ENCODE data around the gene FAM174B.

The FAM174B gene

DNA sequence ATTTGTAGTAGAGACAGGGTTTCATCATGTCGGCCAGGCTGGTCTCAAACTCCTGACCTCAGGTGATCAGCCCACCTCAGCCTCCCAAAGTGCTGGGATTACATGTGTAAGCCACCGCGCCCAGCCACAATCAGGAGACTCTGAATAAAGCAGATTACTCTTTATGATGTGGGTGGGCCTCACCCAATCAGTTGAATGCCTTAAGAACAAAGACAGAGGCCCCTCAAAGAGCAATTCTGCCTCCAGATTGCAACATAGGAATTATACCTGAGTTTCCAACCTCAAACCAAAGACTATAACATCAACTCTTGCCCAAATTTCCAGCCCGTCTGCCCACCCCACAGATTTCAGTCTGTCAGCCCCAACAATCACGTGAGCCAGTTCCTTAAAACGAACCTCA lies 18.8 kb upstream of the FAM174B start:
- H3K4me3 ChIP-seq (ENCODE audit: control insufficient read depth, low read depth, low read length), result no peak overlapping the region
- TF ChIP-seq, protein P1, sequence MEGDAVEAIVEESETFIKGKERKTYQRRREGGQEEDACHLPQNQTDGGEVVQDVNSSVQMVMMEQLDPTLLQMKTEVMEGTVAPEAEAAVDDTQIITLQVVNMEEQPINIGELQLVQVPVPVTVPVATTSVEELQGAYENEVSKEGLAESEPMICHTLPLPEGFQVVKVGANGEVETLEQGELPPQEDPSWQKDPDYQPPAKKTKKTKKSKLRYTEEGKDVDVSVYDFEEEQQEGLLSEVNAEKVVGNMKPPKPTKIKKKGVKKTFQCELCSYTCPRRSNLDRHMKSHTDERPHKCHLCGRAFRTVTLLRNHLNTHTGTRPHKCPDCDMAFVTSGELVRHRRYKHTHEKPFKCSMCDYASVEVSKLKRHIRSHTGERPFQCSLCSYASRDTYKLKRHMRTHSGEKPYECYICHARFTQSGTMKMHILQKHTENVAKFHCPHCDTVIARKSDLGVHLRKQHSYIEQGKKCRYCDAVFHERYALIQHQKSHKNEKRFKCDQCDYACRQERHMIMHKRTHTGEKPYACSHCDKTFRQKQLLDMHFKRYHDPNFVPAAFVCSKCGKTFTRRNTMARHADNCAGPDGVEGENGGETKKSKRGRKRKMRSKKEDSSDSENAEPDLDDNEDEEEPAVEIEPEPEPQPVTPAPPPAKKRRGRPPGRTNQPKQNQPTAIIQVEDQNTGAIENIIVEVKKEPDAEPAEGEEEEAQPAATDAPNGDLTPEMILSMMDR (conservative IDR thresholded peaks at IDR 0.05; ENCODE audit: control insufficient read depth, insufficient read depth, low read depth, low read length), result no peak
- DNase-seq (ENCODE audit: low read depth), result no peak

- no peak for DNase-seq (ENCODE audit: low read depth)
- TF ChIP-seq, protein P1 (conservative IDR thresholded peaks at IDR 0.05; ENCODE audit: control insufficient read depth, insufficient read depth, low read depth, low read length), result no peak
These were observed 16.5 kb upstream of the FAM174B start for GRCh38 chr15:92672102-92672501.

GRCh38 chr15:92671406-92671805 lies 15.8 kb upstream of the FAM174B start:
- DNase-seq (ENCODE audit: low read depth), result no peak
- TF ChIP-seq, protein P1 (conservative IDR thresholded peaks at IDR 0.05; ENCODE audit: control insufficient read depth, insufficient read depth, low read depth, low read length), result no peak
- H3K4me3 ChIP-seq (ENCODE audit: control insufficient read depth, low read depth, low read length), result no peak overlapping the region

More at GRCh38 chr15:92672102-92672501, 16.5 kb upstream of the FAM174B start:
- no peak overlapping the region for H3K4me3 ChIP-seq (ENCODE audit: control insufficient read depth, low read depth, low read length)

GRCh38 chr15:92670621-92671020 lies 15.0 kb upstream of the FAM174B start:
- no peak overlapping the region for H3K4me3 ChIP-seq (ENCODE audit: control insufficient read depth, low read depth, low read length)
- TF ChIP-seq, protein P1 (conservative IDR thresholded peaks at IDR 0.05; ENCODE audit: control insufficient read depth, insufficient read depth, low read depth, low read length), result no peak
- no peak for DNase-seq (ENCODE audit: low read depth)

DNA sequence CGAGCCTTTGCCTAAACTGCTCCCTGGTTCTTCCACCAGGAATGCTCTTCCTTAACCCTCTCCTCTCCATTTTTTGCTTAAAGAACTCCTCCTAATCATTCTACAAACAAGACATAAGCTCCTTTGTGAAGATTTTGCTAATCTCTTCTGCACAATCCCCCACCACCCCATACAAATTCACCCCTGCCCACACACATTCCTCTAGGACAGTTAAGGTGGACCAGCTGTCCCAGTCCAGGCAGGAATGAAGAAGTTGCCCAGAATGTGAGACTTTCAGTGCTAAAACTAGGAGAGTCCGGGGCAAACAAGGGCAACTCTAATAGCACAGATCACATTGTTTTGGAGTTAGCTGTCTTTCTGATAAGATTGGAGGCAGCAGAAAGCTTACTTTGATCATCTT lies 13.9 kb upstream of the FAM174B start:
- H3K4me3 ChIP-seq (ENCODE audit: control insufficient read depth, low read depth, low read length), result no peak overlapping the region
- no peak for DNase-seq (ENCODE audit: low read depth)
- TF ChIP-seq, protein P1 (conservative IDR thresholded peaks at IDR 0.05; ENCODE audit: control insufficient read depth, insufficient read depth, low read depth, low read length), result no peak

DNA sequence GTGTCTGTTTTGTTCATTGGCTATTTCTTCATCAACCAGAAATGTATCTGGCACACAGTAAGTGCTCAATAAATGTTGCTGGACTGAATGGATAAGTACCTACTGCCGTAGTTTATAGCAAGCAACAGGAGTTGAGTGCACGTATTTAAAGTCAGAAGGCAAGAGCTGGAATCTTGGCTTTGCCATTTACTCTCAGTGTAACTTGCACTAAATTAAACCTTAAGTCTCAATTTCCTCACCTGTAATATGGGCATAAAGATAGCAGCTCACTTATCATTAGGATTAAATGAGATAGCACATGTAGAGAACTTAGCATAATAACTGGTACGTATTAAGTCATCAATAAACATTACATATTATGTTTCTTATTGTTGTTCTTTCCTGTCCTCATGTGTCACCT lies 13.0 kb upstream of the FAM174B start:
- no peak overlapping the region for H3K4me3 ChIP-seq (ENCODE audit: control insufficient read depth, low read depth, low read length)
- TF ChIP-seq, protein P1 (conservative IDR thresholded peaks at IDR 0.05; ENCODE audit: control insufficient read depth, insufficient read depth, low read depth, low read length), result no peak
- DNase-seq (ENCODE audit: low read depth), result no peak

DNA sequence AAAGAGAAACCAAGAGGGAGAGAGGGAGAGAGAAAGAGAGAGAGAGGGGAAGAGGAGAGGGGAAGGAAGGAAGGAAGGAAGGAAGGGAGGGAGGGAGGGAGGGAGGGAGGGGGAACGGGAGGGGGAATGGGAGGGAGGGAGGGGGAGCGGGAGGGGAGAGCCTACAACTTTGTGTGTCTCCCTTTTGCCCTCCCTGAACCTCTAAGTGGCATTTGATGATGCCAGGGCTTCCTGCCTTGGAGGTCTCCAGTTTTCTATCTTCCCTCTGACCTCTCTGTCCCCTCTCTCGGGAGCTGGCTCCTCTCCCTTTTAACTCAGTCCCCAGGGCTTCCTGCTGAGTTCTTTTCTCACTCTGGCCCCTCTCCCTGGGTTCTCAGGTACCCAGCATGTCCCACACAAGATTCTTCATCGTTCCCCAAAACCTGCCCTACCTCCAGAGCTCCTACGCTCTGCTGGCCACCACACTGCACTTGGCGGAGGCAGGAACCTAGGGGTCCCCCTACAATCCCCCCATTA lies 12.5 kb upstream of the FAM174B start:
- TF ChIP-seq, protein P1 (conservative IDR thresholded peaks at IDR 0.05; ENCODE audit: control insufficient read depth, insufficient read depth, low read depth, low read length), result no peak
- no peak for DNase-seq (ENCODE audit: low read depth)
- H3K4me3 ChIP-seq (ENCODE audit: control insufficient read depth, low read depth, low read length), result no peak overlapping the region
